GM12801 (cell line): ENCODE results near the gene PAK4.

Source experiments
- TF ChIP-seq, protein P1 (sequence below): IDR thresholded peaks from one replicate; pipeline ENCODE4 v1.5.1; 2011; ENCODE audit warnings: control low read depth; ENCODE audit not compliant: insufficient read length; ENCODE audit errors: extremely low read depth

Gene PAK4

DNA sequence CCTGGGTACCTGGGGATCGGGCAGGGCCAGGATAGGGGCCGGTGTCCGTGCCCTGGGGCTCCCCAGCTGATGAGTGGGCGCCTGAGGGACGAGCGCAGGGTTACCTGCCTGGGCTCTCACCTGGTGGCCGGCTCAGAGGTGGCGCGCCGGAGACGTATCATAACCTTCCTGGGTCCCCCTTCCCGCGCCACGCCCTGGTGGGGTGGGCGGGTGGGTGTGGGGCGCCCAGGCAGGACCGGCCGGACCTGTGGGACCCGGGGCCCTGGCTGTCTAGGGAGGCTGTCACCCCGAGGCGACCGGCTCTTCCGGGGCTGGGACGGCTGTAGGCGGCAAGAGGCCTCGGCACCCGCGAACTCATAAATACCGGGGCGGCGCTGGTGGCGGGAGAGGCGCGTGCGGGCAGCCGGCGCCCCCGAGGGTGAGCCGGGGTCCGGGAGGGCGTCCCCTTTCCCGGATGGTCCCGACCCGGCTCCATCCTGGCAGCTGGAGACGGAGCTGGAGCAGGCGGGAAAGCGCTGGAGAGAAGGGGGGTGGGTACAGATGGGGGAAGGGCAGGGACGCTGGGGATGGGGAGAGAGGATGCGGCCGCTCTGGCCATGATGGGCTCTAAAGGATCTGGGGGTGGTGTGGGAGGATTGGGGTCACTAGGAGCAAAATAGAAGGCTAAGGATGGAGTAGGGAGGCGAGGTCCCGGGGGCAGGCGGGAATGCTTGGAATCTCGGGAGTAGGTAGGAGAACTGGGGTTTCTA lies 41.4 kb upstream of the PAK4 start, which contains the start of gene ACP7:
TSS of gene ACP7 (plus strand) at position 386 of the 749 bp plus-strand sequence. CDS start 902 bp downstream, outside the sequence.
- TF ChIP-seq, protein P1, sequence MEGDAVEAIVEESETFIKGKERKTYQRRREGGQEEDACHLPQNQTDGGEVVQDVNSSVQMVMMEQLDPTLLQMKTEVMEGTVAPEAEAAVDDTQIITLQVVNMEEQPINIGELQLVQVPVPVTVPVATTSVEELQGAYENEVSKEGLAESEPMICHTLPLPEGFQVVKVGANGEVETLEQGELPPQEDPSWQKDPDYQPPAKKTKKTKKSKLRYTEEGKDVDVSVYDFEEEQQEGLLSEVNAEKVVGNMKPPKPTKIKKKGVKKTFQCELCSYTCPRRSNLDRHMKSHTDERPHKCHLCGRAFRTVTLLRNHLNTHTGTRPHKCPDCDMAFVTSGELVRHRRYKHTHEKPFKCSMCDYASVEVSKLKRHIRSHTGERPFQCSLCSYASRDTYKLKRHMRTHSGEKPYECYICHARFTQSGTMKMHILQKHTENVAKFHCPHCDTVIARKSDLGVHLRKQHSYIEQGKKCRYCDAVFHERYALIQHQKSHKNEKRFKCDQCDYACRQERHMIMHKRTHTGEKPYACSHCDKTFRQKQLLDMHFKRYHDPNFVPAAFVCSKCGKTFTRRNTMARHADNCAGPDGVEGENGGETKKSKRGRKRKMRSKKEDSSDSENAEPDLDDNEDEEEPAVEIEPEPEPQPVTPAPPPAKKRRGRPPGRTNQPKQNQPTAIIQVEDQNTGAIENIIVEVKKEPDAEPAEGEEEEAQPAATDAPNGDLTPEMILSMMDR, result no peak

DNA sequence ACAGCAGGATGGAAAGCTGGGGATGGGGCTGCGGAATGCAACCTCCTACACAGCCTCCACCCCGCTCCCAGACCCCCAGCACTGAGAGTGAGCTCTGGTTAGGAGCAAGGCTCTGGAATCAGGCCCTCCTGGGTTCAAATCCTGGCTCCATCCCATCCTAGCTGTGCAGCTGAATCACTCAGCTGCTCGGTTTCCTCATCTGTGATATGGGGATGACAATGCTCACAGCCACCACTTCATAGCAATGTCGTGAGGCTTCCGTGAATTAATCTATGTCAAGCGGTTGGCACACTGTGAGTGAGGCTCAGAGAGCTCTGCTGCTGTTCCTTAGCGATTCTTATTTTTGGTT lies 40.9 kb upstream of the PAK4 start:
- TF ChIP-seq, protein P1, result no peak

DNA sequence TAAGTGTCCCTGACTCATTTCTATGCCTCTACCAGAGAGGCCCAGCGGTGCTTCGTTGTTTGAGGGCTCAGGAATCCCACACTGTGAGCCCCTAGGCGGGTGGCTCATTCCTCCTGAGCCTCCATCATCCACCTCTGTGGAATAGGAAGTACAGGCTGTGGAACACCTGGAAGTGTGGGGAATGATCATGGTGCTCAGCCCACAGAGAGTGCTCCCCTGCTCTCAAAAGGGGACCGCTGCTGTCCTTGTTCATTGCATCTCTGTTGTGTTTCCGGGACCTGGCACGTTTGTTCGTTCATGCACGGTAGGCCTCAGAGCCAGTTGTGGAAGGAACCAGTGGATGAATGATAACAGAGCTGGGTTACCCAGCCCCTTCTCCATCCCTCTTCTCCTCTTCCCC lies 40.2 kb upstream of the PAK4 start:
- TF ChIP-seq, protein P1, result no peak

DNA sequence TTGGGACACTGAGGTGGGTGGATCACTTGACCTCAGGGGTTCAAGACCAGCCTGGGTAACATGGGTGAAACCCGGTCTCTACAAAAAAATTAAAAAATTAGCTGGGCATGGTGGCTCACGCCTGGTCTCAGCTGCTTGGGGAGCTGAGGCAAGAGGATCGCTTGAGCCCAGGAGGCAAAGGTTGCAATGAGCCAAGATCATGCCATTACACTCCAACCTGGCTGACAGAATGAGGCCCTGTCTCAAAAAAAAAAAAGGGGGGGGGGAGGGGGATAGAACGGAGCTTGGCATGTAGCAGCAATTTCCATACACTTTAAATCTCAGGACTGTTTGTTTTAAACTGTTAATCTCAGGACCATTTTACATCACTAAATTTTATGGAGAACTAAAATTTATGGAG lies 39.2 kb upstream of the PAK4 start:
- TF ChIP-seq, protein P1, result no peak

DNA sequence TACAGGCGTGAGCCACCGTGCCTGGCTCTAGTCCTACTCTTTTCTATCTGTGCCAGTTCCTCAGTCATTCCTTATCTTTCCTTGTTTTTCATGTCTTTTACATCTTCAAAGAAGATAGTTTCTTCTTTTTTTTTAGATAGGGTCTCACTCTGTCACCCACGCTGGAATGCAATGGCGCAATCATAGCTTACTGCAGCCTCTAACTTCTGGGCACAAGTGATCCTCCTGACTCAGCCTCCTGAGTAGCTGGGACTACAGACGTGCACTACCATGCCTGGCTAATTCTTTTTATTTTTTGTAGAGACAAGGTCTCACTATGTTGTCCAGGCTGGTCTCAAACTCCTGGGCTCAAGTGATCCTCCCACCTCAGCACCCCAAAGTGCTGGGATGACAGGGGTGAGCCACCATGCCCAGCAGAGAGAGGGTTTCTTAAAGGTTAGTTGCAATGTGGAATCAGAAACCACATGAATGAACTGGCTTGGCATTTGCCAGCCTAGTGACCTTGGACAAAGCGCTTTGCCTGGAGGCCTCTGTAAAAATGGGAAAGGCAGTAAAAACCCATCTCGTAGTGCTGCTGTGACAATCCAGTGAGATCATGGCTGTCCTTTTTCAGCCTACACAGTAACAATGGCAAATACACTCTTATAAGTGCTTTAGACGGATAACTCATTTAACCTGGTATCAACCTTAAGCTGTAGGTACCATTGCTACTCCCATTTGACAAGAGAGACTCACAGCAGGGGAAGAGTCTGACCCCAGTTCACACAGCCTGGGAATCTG lies 37.5 kb upstream of the PAK4 start:
- TF ChIP-seq, protein P1, result no peak

- TF ChIP-seq, protein P1, result no peak
These were observed 34.7 kb upstream of the PAK4 start for GRCh38 chr19:39090881-39091280.

DNA sequence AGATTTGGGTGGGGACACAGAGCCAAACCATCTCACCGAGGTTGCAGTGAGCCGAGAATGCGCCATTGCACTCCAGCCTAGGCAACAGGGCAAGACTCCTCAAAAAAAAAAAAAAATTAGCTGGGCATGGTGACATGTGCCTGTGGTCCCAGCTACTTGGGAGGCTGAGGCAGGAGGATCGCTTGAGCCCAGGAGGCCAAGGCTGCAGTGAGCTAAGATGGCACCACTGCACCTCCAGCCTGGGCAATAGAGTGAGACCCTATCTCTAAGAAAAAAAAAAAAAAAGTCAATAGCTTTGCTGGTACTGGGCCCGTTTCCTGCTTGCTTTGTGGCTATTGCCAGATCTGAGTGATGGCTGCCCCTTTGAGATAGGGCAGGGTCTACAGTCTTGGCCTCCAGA lies 28.3 kb upstream of the PAK4 start:
- TF ChIP-seq, protein P1, result no peak
